ENCODE results near the gene ZBTB32. TPM values are rescaled to one million over a fixed set of nuclear protein-coding genes. Genes with fewer than 3 reads are reported as not detected.

The ZBTB32 gene
- total RNA-seq, 1 experiment from 2014 or later: not detected

- ChIA-PET POLR2A (interaction anchor here (0.6 to 1.0 kb wide), 3 partner anchors 27 to 192 kb away, joined by 3 to 5 read pairs (median 4); partner anchors contain the start of genes PSENEN and U2AF1L4), CTCF (no interaction called here)
- no peak for ATAC-seq
- in situ Hi-C loops (cut with HindIII; ENCODE audit: low pct_unique_long_range_greater_than_20kb, low sequenced_read_pairs): no loop called here
- Histone ChIP-seq H3K9me3 (ENCODE audit: control insufficient read depth, insufficient read depth, low read depth, low read length) (no peaks in the 10 kb centered on the region), H3K36me3 (ENCODE audit: control insufficient read depth, insufficient read depth, low read length) (peaks cover 13% of the 10 kb centered on the region; the same call in 1 of the 2 replicates), H3K4me3 (ENCODE audit: low read depth in 2 of 2, low read length in 2 of 2) (peak overlapping the region; percentile 81 to 85), H3K27ac (ENCODE audit: low read length) (peak overlapping the region; percentile 80), H3K27me3 (ENCODE audit: control insufficient read depth, insufficient read depth, low read length) (no peaks in the 10 kb centered on the region), H3K4me1 (ENCODE audit: control insufficient read depth, insufficient read depth, low read length) (peaks cover 16% of the 10 kb centered on the region)
- intact Hi-C loops (cut with micrococcal nuclease; ENCODE audit: unreplicated experiment): loop anchor here (10.0 kb wide), 1 partner anchor 164 kb away; no protein-coding TSS in a partner anchor
- no peak for DNase-seq (ENCODE audit: low read depth, low spot score)
- TF ChIP-seq CTCF (IDR thresholded peaks at IDR 0.05) (no peak), TCF7L2 (IDR thresholded peaks at IDR 0.05; ENCODE audit: low read depth, low read length) (no peak), POLR2AphosphoS5 (IDR thresholded peaks at IDR 0.05; ENCODE audit: low read depth, low read length) (no peak), SIN3A (IDR thresholded peaks at IDR 0.05; ENCODE audit: borderline replicate concordance, insufficient read depth, low read depth, low read length) (no peak), REST (IDR thresholded peaks at IDR 0.05; ENCODE audit: insufficient read depth in 1 of 2, low read depth in 2 of 2, low read length in 1 of 2) (no peak)
- BruUV-seq (replicated peaks): no TSS peak
These were observed 14.1 kb downstream of the ZBTB32 start for GRCh38 chr19:35718345-35719041.

DNA sequence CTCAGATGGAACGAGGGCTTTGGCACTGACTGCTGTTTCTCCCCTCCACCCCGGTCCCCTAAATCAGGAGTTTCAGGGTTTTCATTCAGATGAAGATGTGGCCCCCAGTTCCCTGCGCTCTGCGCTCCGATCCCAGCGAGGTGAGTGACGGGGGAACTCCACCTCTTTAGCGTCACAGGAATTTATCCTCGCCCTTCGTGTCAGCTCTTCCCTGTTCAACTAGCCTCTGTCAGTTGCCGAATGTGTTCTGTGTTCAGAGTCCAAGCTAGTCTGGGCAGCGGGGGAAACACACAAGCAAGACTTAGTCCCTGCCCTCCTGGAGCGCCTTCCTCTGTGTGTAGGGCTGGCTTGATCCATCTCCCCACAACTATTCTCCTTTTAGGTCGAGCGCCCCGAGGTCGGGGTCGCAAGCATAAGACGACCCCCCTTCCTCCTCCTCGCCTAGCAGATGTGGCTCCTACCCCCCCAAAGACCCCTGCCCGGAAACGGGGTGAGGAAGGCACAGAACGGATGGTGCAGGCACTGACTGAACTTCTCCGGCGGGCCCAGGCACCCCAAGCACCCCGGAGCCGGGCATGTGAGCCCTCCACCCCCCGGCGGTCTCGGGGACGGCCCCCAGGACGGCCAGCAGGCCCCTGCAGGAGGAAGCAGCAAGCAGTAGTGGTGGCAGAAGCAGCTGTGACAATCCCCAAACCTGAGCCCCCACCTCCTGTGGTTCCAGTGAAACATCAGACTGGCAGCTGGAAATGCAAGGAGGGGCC lies 15.2 kb downstream of the ZBTB32 start:
- TSS peak; percentile 67 for BruUV-seq (replicated peaks)

More for the DNA sequence above, 15.2 kb downstream of the ZBTB32 start:
- peak overlapping the region; percentile 80 for H3K27ac ChIP-seq (ENCODE audit: low read length)
- in situ Hi-C loops (cut with HindIII; ENCODE audit: low pct_unique_long_range_greater_than_20kb, low sequenced_read_pairs): no loop called here
- peaks cover 16% of the 10 kb centered on the region; the same call in 1 of the 2 replicates for H3K36me3 ChIP-seq (ENCODE audit: control insufficient read depth, insufficient read depth, low read length)
- H3K9me3 ChIP-seq (ENCODE audit: control insufficient read depth, insufficient read depth, low read depth, low read length): no peaks in the 10 kb centered on the region
- no peak for TF ChIP-seq POLR2AphosphoS5 (IDR thresholded peaks at IDR 0.05; ENCODE audit: low read depth, low read length)
- no peak for TF ChIP-seq SIN3A (IDR thresholded peaks at IDR 0.05; ENCODE audit: borderline replicate concordance, insufficient read depth, low read depth, low read length)
- no peak for TF ChIP-seq CTCF (IDR thresholded peaks at IDR 0.05)
- TF ChIP-seq TCF7L2 (IDR thresholded peaks at IDR 0.05; ENCODE audit: low read depth, low read length): no peak
- no peak for TF ChIP-seq REST (IDR thresholded peaks at IDR 0.05; ENCODE audit: insufficient read depth in 1 of 2, low read depth in 2 of 2, low read length in 1 of 2)
- intact Hi-C loops (cut with micrococcal nuclease; ENCODE audit: unreplicated experiment): loop anchor here (10.0 kb wide), 1 partner anchor 165 kb away; no protein-coding TSS in a partner anchor
- CTCF ChIA-PET: no interaction called here
- peak overlapping the region; percentile 81 to 85 for H3K4me3 ChIP-seq (ENCODE audit: low read depth in 2 of 2, low read length in 2 of 2)
- H3K4me1 ChIP-seq (ENCODE audit: control insufficient read depth, insufficient read depth, low read length): peaks cover 16% of the 10 kb centered on the region
- no peaks in the 10 kb centered on the region for H3K27me3 ChIP-seq (ENCODE audit: control insufficient read depth, insufficient read depth, low read length)
- POLR2A ChIA-PET: interaction anchor here (1.0 kb wide), 1 partner anchor 26 kb away, joined by 3 read pairs; the partner anchor contains the start of genes PSENEN and U2AF1L4
- no peak for ATAC-seq
- no peak for DNase-seq (ENCODE audit: low read depth, low spot score)
